ENCODE measurements around the gene KCTD11. TPM values are rescaled to one million over a fixed set of nuclear protein-coding genes. Genes with fewer than 3 reads are reported as not detected.

The KCTD11 gene
- total and polyA plus RNA-seq, 10 of the 15 experiments (the other 5 are each of a cell fraction or from before 2014, with no cell fraction given) = 0.05 to 7.3 (median 2.9) TPM

GRCh38 chr17:7398612-7399011, 46.6 kb downstream of the KCTD11 start:
- SMC1A ChIA-PET (ENCODE audit: uncharacterized antibody, unreplicated experiment) = interaction anchor here (1.4 kb wide), 1 partner anchor 37 kb away, joined by 5 read pairs; the partner anchor contains the start of gene TMEM102
- DNase-seq (ENCODE audit: low read depth, low spot score) (no peak), FAIRE-seq (no peak), ATAC-seq (no peak)
- Histone ChIP-seq H3K79me2 (ENCODE audit: control insufficient read depth, insufficient read depth, low read length) (peaks cover 1% of the 10 kb centered on the region), H3K27ac (ENCODE audit: control insufficient read depth, insufficient read depth) (no peak overlapping the region), H4K20me1 (ENCODE audit: control insufficient read depth, insufficient read depth) (no peaks in the 10 kb centered on the region), H3K9ac (ENCODE audit: control insufficient read depth, insufficient read depth, low read length) (no peak overlapping the region), H3K4me2 (ENCODE audit: control insufficient read depth, insufficient read depth) (no peak overlapping the region), H3K9me3 (replicated peaks; ENCODE audit: control insufficient read depth, insufficient read depth, low read length) (no peaks in the 10 kb centered on the region), H3K36me3 (ENCODE audit: control insufficient read depth in 2 of 2, insufficient read depth in 2 of 2, low read length in 1 of 2) (no peaks in the 10 kb centered on the region), H3K4me3 (no peak overlapping the region), H3K4me1 (ENCODE audit: control insufficient read depth, insufficient read depth, low read length) (peaks cover 3% of the 10 kb centered on the region; the same call in 1 of the 2 replicates), H2AFZ (ENCODE audit: control insufficient read depth, low read depth, low read length) (no peak overlapping the region), H3K27me3 (replicated peaks in 1 of 2; ENCODE audit: control insufficient read depth in 2 of 2, insufficient read depth in 2 of 2, low read length in 1 of 2) (no peaks in the 10 kb centered on the region)
- POLR2A ChIA-PET = interaction anchor here (0.7 kb wide), 1 partner anchor 355 kb away, joined by 4 read pairs; the partner anchor contains the start of gene SLC16A11
- TF ChIP-seq POLR2AphosphoS5 (IDR thresholded peaks at IDR 0.05; ENCODE audit: low read length) (no peak), ATF3 (IDR thresholded peaks at IDR 0.05; ENCODE audit: borderline replicate concordance, extremely low read depth, low read depth, low read length) (no peak), CTCF (IDR thresholded peaks at IDR 0.05 in 2 of 3, conservative IDR thresholded peaks at IDR 0.05 in 1 of 3; ENCODE audit: control insufficient read depth in 2 of 3, extremely low read depth in 1 of 3, insufficient read depth in 1 of 3, low read depth in 3 of 3, low read length in 3 of 3) (no peak), ASH2L (IDR thresholded peaks at IDR 0.05; ENCODE audit: borderline replicate concordance, low read depth) (no peak), MTA2 (IDR thresholded peaks at IDR 0.05; ENCODE audit: low read depth) (no peak), STAT3 (IDR thresholded peaks at IDR 0.05; ENCODE audit: low read depth, low read length) (no peak), BHLHE40 (IDR thresholded peaks at IDR 0.05; ENCODE audit: borderline replicate concordance in 1 of 2, low read depth in 2 of 2, low read length in 1 of 2) (no peak), ZBED1 (IDR thresholded peaks at IDR 0.05; ENCODE audit: borderline replicate concordance) (no peak), LARP7 (IDR thresholded peaks at IDR 0.05) (no peak), BCL3 (IDR thresholded peaks at IDR 0.05; ENCODE audit: borderline replicate concordance, insufficient read depth, low read depth, low read length, poor library complexity, severe bottlenecking) (no peak)
- in situ Hi-C loops (cut with MboI) (no loop called here), intact Hi-C loops (cut with micrococcal nuclease; ENCODE audit: unreplicated experiment) (no loop called here)
- CTCF ChIA-PET = interaction anchor here (1.3 to 1.6 kb wide), 2 partner anchors 42 to 162 kb away, joined by 4 to 5 read pairs; no protein-coding TSS in a partner anchor
- WGBS (ENCODE audit: insufficient coverage, insufficient replicate concordance, low lambda C conversion rate, missing lambda C conversion rate) = 100% methylated on average over 2 of the region's 2 CpGs
- RAD21 ChIA-PET (ENCODE audit: unreplicated experiment) = no interaction called here
- BruUV-seq (replicated peaks) = no TSS peak

Data from GM12878 (cell line).